Measurements from ENCODE around the gene MPLKIP.
A peak's percentile ranks its signal among the peaks of the same experiment; 100 is the strongest.
"Not testable (repeated sequence)": the region's sequence is repeated elsewhere in the genome, so short reads cannot be mapped to it uniquely, and the experiment has no call there.

The MPLKIP gene

GRCh38 chr7:40133561-40134427 is 628 bp downstream of the MPLKIP start:
- peak in 1 of 5 experiments; percentile 49 for DNase-seq

GRCh38 chr7:40122940-40123254 is 11.5 kb downstream of the MPLKIP start:
- DNase-seq = no peak

GRCh38 chr7:40122100-40122939 is 12.1 kb downstream of the MPLKIP start:
- DNase-seq = not testable (repeated sequence)

GRCh38 chr7:40120020-40120419 is 14.4 kb downstream of the MPLKIP start:
- DNase-seq = no peak

- DNase-seq = not testable (repeated sequence)
Observed at GRCh38 chr7:40118201-40118600, 16.2 kb downstream of the MPLKIP start.

- not testable (repeated sequence) for DNase-seq
Observed at GRCh38 chr7:40117199-40117598, 17.2 kb downstream of the MPLKIP start.

- DNase-seq = no peak
Observed at GRCh38 chr7:40115936-40116335, 18.5 kb downstream of the MPLKIP start.

GRCh38 chr7:40105879-40106473 is 28.4 kb downstream of the MPLKIP start:
- DNase-seq = no peak

- no peak for DNase-seq
Observed at GRCh38 chr7:40102897-40103296, 31.5 kb downstream of the MPLKIP start.

- no peak for DNase-seq
Observed at GRCh38 chr7:40101201-40101600, 33.2 kb downstream of the MPLKIP start.

- no peak for DNase-seq
Observed at GRCh38 chr7:40099837-40100236, 34.6 kb downstream of the MPLKIP start.

GRCh38 chr7:40098810-40099209 is 35.6 kb downstream of the MPLKIP start:
- DNase-seq = no peak

GRCh38 chr7:40097728-40098127 is 36.7 kb downstream of the MPLKIP start:
- DNase-seq = no peak

GRCh38 chr7:40095695-40096327 is 38.6 kb downstream of the MPLKIP start:
- DNase-seq = no peak

- no peak for DNase-seq
Observed at GRCh38 chr7:40095230-40095629, 39.2 kb downstream of the MPLKIP start.

- no peak for DNase-seq
Observed at GRCh38 chr7:40093631-40094350, 40.6 kb downstream of the MPLKIP start.

GRCh38 chr7:40092182-40092581 is 42.2 kb downstream of the MPLKIP start:
- no peak for DNase-seq

- DNase-seq = no peak
Observed at GRCh38 chr7:40077849-40078248, 56.6 kb downstream of the MPLKIP start.

All from T-helper 2 cell (primary cell).